ENCODE data around the gene CELF1.
A peak's percentile ranks its signal among the peaks of the same experiment; 100 is the strongest.

The CELF1 gene

GRCh38 chr11:47478651-47479329 is 74.1 kb downstream of the CELF1 start:
- DNase-seq, result no peak

- DNase-seq, result no peak
These were observed 75.2 kb downstream of the CELF1 start for GRCh38 chr11:47477753-47478152.

GRCh38 chr11:47477323-47477722 is 75.6 kb downstream of the CELF1 start:
- no peak for DNase-seq

GRCh38 chr11:47470671-47471070 is 82.3 kb downstream of the CELF1 start:
- no peak for DNase-seq

GRCh38 chr11:47469361-47470179 is 83.4 kb downstream of the CELF1 start:
- no peak for DNase-seq

- DNase-seq, result peak; percentile 19
These were observed 84.2 kb downstream of the CELF1 start for GRCh38 chr11:47468598-47469214.

- DNase-seq, result peak; percentile 99
These were observed 85.6 kb downstream of the CELF1 start for GRCh38 chr11:47467357-47467756.

- peak; percentile 91 for DNase-seq
These were observed 86.2 kb downstream of the CELF1 start for GRCh38 chr11:47466701-47467250.

- peak; percentile 38 for DNase-seq
These were observed 86.7 kb downstream of the CELF1 start for GRCh38 chr11:47466201-47466600.

- DNase-seq, result peak; percentile 68
These were observed 88.4 kb downstream of the CELF1 start for GRCh38 chr11:47464483-47464882.

GRCh38 chr11:47461876-47462275 is 91.1 kb downstream of the CELF1 start:
- peak; percentile 76 for DNase-seq

GRCh38 chr11:47460571-47461235 is 92.2 kb downstream of the CELF1 start:
- DNase-seq, result no peak

- peak; percentile 87 for DNase-seq
These were observed 98.7 kb downstream of the CELF1 start for GRCh38 chr11:47454258-47454671.

- no peak for DNase-seq
These were observed 99.6 kb downstream of the CELF1 start for GRCh38 chr11:47453365-47453764.

GRCh38 chr11:47451990-47452389 is 100.9 kb downstream of the CELF1 start:
- no peak for DNase-seq

GRCh38 chr11:47451436-47451835 is 101.5 kb downstream of the CELF1 start:
- no peak for DNase-seq

GRCh38 chr11:47449541-47449940 is 103.4 kb downstream of the CELF1 start:
- DNase-seq, result no peak

GRCh38 chr11:47448566-47449427 is 104.1 kb downstream of the CELF1 start, which contains the start of gene RAPSN:
RAPSN (minus strand) TSS chr11:47449136; CDS start chr11:47448964, 172 bp downstream.
- no peak for DNase-seq

GRCh38 chr11:47447906-47448305 is 105.0 kb downstream of the CELF1 start:
- no peak for DNase-seq

- no peak for DNase-seq
These were observed 106.1 kb downstream of the CELF1 start for GRCh38 chr11:47446833-47447232.

- no peak for DNase-seq
These were observed 107.1 kb downstream of the CELF1 start for GRCh38 chr11:47445840-47446239.

- DNase-seq, result no peak
These were observed 109.1 kb downstream of the CELF1 start for GRCh38 chr11:47443817-47444216.

Data from NCI-H2171 treated with DMSO at 0.1 percent for 48 hours (cell line).